Measurements from ENCODE around the gene PLOD2. TPM values are rescaled to one million over a fixed set of nuclear protein-coding genes. Genes with fewer than 3 reads are reported as not detected.
A peak's percentile ranks its signal among the peaks of the same experiment; 100 is the strongest.

PLOD2 gene
- total RNA-seq, 1 experiment from 2014 or later: 19.3 TPM

GRCh38 chr3:146189519-146190173 is 28.7 kb upstream of the PLOD2 start:
- WGBS (ENCODE audit: extremely low coverage, insufficient read length, low lambda C conversion rate): no CpG with 5 or more reads among the region's 6 CpGs
- no peak overlapping the region for H3K4me3 Mint-ChIP-seq
- H3K4me2 ChIP-seq (ENCODE audit: insufficient read depth, insufficient read length, low read length): no peak overlapping the region
- no peaks in the 10 kb centered on the region for H3K79me1 ChIP-seq (ENCODE audit: insufficient read depth, low read depth, low read length, poor library complexity, severe bottlenecking)
- no peak overlapping the region for H3K9ac ChIP-seq (ENCODE audit: extremely low read depth, insufficient read length, low read length)
- no peak overlapping the region for H2AK5ac ChIP-seq (ENCODE audit: insufficient read length, low read length)
- no peaks in the 10 kb centered on the region for H3K9me3 ChIP-seq (ENCODE audit: control insufficient read depth, low read depth, low read length)
- peaks cover 2% of the 10 kb centered on the region in 2 experiments; a peak in 2 of 4 replicates for H3K4me1 Mint-ChIP-seq
- H2BK120ac ChIP-seq (ENCODE audit: low read depth, low read length, poor library complexity, severe bottlenecking): no peak overlapping the region
- H3K18ac ChIP-seq (ENCODE audit: insufficient read length, low read depth, low read length): no peak overlapping the region
- no peak overlapping the region for H3K56ac ChIP-seq (ENCODE audit: insufficient read length, low read depth, low read length)
- no peak overlapping the region for H2BK20ac ChIP-seq (ENCODE audit: low read depth, low read length, poor library complexity, severe bottlenecking)
- no peak overlapping the region for H2BK15ac ChIP-seq (ENCODE audit: low read depth, low read length)
- H3K23ac ChIP-seq (ENCODE audit: insufficient read length, low read depth, low read length): no peak overlapping the region
- no peak overlapping the region for H3K14ac ChIP-seq (ENCODE audit: insufficient read depth, low read length)
- TF ChIP-seq CTCF (conservative IDR thresholded peaks at IDR 0.05): peak; percentile 82
- no peak overlapping the region for H4K8ac ChIP-seq (replicated peaks; ENCODE audit: insufficient read length, low read depth, low read length)
- peak; percentile 32 for DNase-seq
- H4K5ac ChIP-seq (ENCODE audit: insufficient read length, low read depth, low read length): no peak overlapping the region
- no peaks in the 10 kb centered on the region for H3K4me1 ChIP-seq (ENCODE audit: insufficient read depth, low read length)
- H3K27ac Mint-ChIP-seq: no peak overlapping the region
- no peaks in the 10 kb centered on the region for H3K36me3 Mint-ChIP-seq (ENCODE audit: insufficient read depth in 1 of 3, low read depth in 3 of 3)
- H4K91ac ChIP-seq (ENCODE audit: insufficient read length, low read depth, low read length): no peak overlapping the region
- H3K79me2 ChIP-seq (ENCODE audit: insufficient read depth, low read length): no peaks in the 10 kb centered on the region
- H3K23me2 ChIP-seq (ENCODE audit: insufficient read length, low read depth, low read length, poor library complexity, severe bottlenecking): no peaks in the 10 kb centered on the region
- H3K9me3 Mint-ChIP-seq: no peaks in the 10 kb centered on the region
- H3K27me3 Mint-ChIP-seq (ENCODE audit: low read depth): no peaks in the 10 kb centered on the region
- no peak overlapping the region for H2BK5ac ChIP-seq (ENCODE audit: insufficient read length, low read length)
- no peak overlapping the region for H2BK12ac ChIP-seq (ENCODE audit: insufficient read length, low read depth, low read length)
- H3T11ph ChIP-seq (ENCODE audit: low read length): no peak overlapping the region
- H2AFZ ChIP-seq (ENCODE audit: low read length): no peak overlapping the region
- H3K27me3 ChIP-seq (ENCODE audit: insufficient read depth, low read length): no peaks in the 10 kb centered on the region
- no peaks in the 10 kb centered on the region for H4K20me1 ChIP-seq (ENCODE audit: control insufficient read depth, insufficient read depth, insufficient read length)
- no peak overlapping the region for H3K4ac ChIP-seq (ENCODE audit: low read depth, low read length)
- H3K27ac ChIP-seq (ENCODE audit: insufficient read length, low read depth, low read length): no peak overlapping the region

All from H9 (cell line).